IPS-20b (cell line): ENCODE results near the gene SMIM41.

Experiments used
- H3K27ac ChIP-seq: one replicate; pipeline ENCODE4 v1.5.1; 2013; ENCODE audit warnings: low read length
- H3K27me3 ChIP-seq: 2 replicates; pipeline ENCODE4 v1.6.1; 2013; ENCODE audit warnings: mild to moderate bottlenecking, low read length, inconsistent platforms; ENCODE audit not compliant: insufficient read depth
- H3K36me3 ChIP-seq: 2 replicates; pipeline ENCODE4 v1.6.1; 2013; ENCODE audit warnings: low read depth, mild to moderate bottlenecking, inconsistent platforms, low read length, moderate library complexity; ENCODE audit not compliant: insufficient read depth
- H3K4me1 ChIP-seq: 2 replicates; pipeline ENCODE4 v1.6.1; 2013; ENCODE audit warnings: mild to moderate bottlenecking, control low read depth, inconsistent platforms, low read length, moderate library complexity; ENCODE audit not compliant: insufficient read depth
- H3K4me3 ChIP-seq: 2 replicates; pipeline ENCODE4 v1.5.1; 2013; ENCODE audit warnings: mild to moderate bottlenecking, low read length, inconsistent platforms
- H3K9ac ChIP-seq: 2 replicates; pipeline ENCODE4 v1.6.1; 2013; ENCODE audit warnings: low read depth, mild to moderate bottlenecking, inconsistent platforms, low read length, moderate library complexity
- H3K9me3 ChIP-seq: 2 replicates; pipeline ENCODE4 v1.6.1; 2013; ENCODE audit warnings: mild to moderate bottlenecking, low read depth, low read length, inconsistent platforms; ENCODE audit not compliant: insufficient read depth

The SMIM41 gene

DNA sequence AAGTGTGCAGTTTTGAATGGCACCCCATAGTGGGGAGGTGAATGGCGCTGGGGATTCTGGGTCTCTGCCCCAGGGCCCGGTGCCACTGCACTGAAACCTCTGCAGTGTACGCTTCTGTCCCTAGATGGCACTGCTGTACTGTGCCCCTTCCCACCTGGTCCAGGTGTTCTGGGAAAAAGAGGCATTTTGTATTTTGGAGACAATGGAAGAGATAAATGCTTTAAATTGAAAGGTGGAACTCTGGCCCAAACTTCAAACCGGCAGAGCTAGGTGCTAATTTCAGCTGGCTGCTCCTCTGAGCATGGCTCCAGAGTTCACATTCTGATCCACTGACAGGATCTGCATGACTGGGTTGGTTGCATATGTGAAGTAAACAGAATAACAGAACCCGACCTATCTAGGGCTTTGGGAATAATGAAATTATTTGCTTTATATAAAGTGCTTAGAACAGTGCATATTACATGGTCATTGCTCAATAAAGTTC is 60.1 kb downstream of the SMIM41 start:
- H3K9me3 ChIP-seq = no peaks in the 10 kb centered on the region
- H3K27ac ChIP-seq = no peak overlapping the region
- no peaks in the 10 kb centered on the region for H3K4me1 ChIP-seq
- H3K9ac ChIP-seq = no peak overlapping the region
- no peak overlapping the region for H3K4me3 ChIP-seq
- H3K27me3 ChIP-seq = no peaks in the 10 kb centered on the region
- H3K36me3 ChIP-seq = no peaks in the 10 kb centered on the region

DNA sequence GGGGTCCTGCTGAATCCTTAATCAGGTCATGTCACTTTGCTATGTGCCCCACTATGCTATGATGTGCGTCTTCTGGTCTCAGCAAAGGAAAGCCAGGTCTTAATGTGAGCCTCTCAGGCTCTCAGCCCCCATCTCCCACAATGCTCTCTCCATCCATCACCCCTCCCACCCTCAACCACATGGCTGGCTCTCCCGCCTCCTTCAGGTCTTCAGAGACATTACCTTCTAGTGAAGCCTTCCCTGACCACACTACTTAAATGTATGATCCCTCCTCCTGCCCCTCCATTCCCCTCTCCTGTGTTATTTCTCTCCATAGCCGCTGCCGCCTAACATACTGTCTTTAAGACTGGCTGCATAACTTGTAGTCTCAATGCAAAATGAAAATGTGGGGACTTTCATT is 61.8 kb downstream of the SMIM41 start:
- Histone ChIP-seq H3K9me3 (no peaks in the 10 kb centered on the region), H3K27ac (no peak overlapping the region), H3K9ac (no peak overlapping the region), H3K4me3 (no peak overlapping the region), H3K36me3 (no peaks in the 10 kb centered on the region), H3K27me3 (no peaks in the 10 kb centered on the region), H3K4me1 (peaks cover 5% of the 10 kb centered on the region; the same call in 1 of the 2 replicates)

DNA sequence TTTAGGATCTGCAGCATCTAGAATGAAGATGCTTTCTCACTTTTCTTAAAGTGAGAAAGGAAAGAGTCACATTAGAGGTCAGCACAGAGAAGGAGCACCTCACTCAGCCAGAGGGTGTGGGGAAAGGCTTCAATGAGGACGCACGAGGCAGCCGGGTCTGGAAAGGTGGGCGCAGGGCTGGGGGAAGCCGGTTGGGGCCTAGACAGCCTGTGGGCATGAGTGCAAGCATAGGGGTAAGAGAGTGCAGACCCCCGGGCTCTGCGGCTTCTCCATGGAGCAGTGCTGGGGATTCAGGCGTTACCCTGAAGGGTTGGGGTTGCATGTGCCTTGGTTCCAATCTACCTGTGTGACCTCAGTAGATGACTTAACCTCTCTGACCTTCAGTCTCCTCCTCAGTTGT is 62.4 kb downstream of the SMIM41 start:
- H3K27me3 ChIP-seq = no peaks in the 10 kb centered on the region
- H3K4me3 ChIP-seq = no peak overlapping the region
- H3K4me1 ChIP-seq = peaks cover 5% of the 10 kb centered on the region; the same call in 1 of the 2 replicates
- H3K36me3 ChIP-seq = no peaks in the 10 kb centered on the region
- no peak overlapping the region for H3K9ac ChIP-seq
- no peak overlapping the region for H3K27ac ChIP-seq
- no peaks in the 10 kb centered on the region for H3K9me3 ChIP-seq

DNA sequence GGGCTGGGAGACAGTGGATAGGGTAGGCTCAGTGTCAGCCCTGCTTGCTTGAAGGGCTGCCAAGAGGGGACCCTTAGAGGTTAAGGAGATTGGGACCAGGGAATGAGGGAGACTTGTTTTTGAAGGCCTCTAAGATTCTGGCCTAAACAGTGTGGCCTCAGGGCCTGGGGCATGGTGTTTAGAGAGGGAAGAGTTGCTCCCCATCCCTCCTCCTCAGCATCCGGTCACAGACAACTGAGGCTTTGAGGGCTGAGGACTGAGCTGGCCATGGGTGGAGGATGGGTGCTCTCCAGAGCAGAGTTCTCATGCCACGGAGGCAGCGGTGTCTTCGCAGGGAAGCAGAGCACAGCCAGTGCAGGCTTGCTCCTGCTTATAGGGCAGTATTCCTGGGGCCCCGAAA is 62.9 kb downstream of the SMIM41 start:
- H3K9me3 ChIP-seq = no peaks in the 10 kb centered on the region
- no peak overlapping the region for H3K9ac ChIP-seq
- H3K4me1 ChIP-seq = peaks cover 5% of the 10 kb centered on the region; the same call in 1 of the 2 replicates
- no peaks in the 10 kb centered on the region for H3K36me3 ChIP-seq
- H3K27me3 ChIP-seq = no peaks in the 10 kb centered on the region
- no peak overlapping the region for H3K27ac ChIP-seq
- no peak overlapping the region for H3K4me3 ChIP-seq

DNA sequence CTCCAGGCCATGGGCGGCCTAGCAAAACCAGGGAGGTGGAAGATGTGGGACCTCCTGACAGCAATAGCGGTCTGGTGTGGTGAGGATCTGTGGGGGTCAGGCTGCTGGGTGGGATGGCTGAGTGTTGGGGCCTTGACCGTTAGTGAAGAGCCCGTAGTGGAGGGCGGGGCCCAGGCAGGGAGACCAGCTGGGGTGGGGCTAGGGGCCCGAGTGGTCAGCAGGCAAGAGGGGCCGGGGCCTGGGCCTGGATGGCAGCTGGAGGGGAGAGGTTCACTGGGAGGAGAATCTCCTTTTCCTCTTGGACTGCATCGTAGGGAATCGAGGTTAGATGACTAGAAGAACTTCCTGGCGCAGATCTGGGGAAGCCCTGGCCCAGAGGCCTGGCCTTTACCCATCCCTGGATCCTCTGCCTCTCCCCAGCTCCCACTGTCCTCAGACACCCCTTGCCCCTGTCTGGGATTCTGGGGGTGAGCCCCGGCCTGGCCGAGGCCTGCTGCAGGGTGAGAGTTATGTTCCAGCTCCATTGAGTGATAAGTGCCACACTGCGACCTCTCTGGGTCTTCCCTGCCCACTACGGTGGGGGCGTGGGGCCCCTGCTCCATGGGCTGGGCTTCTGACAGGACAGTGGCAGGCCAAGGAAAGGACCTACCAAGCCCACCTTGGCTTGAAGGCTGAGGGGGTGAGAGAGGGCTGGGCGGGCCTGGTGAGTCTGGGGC is 65.2 kb downstream of the SMIM41 start:
- H3K4me1 ChIP-seq = peaks cover 15% of the 10 kb centered on the region; the same call in 1 of the 2 replicates
- peak overlapping the region; percentile 49 for H3K27ac ChIP-seq

DNA sequence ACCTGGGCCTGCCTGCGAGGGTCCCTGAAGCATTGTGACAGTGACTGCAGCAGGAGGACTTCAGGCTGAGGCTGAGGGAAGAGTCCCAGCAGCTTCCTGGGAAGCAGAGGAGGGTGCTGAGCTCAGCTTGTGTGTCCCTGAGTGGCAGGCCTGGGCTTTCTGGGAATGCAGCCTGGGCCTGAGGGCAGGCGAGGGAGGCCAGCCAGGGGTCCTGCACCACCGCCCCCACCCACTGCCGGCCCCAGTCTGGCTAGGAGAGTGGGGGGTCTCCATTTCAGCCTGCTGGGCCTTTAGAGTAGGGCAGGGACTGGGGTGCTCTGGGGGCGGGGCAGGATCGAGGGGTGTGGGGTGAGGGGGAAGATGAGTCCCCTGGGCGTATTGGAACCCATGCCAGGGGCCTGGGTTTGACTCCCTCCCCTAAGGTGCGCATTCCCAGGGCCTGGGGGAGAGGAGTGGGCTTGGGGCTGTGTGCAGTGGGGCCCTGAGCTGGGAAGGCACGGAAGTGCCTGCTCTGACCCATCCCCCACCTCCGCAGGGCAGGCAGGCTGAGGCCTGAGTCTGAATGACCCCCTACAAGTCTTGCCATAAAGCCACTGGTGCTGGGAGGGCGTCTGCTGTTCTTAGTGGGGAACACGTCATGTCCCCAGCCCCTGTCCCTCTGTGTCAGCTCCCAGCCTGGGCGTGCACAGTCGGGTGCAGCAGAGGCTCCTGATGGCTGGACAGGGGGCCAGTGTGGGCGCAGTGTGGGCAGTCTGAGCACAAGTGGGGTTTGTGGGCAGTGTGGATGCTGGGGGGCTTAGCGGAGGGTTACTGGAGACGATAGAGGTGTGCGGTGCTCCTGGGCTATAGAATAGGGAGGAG is 66.0 kb downstream of the SMIM41 start:
- Histone ChIP-seq H3K9ac (peak overlapping the region; percentile 32; the same call in 1 of the 2 replicates), H3K4me1 (peaks cover 19% of the 10 kb centered on the region; the same call in 1 of the 2 replicates), H3K4me3 (no peak overlapping the region), H3K9me3 (no peaks in the 10 kb centered on the region), H3K27ac (peak overlapping the region; percentile 49), H3K27me3 (no peaks in the 10 kb centered on the region), H3K36me3 (no peaks in the 10 kb centered on the region)

More for the DNA sequence above, 65.2 kb downstream of the SMIM41 start:
- H3K4me3 ChIP-seq = no peak overlapping the region
- no peaks in the 10 kb centered on the region for H3K9me3 ChIP-seq
- H3K27me3 ChIP-seq = no peaks in the 10 kb centered on the region
- no peaks in the 10 kb centered on the region for H3K36me3 ChIP-seq
- no peak overlapping the region for H3K9ac ChIP-seq

DNA sequence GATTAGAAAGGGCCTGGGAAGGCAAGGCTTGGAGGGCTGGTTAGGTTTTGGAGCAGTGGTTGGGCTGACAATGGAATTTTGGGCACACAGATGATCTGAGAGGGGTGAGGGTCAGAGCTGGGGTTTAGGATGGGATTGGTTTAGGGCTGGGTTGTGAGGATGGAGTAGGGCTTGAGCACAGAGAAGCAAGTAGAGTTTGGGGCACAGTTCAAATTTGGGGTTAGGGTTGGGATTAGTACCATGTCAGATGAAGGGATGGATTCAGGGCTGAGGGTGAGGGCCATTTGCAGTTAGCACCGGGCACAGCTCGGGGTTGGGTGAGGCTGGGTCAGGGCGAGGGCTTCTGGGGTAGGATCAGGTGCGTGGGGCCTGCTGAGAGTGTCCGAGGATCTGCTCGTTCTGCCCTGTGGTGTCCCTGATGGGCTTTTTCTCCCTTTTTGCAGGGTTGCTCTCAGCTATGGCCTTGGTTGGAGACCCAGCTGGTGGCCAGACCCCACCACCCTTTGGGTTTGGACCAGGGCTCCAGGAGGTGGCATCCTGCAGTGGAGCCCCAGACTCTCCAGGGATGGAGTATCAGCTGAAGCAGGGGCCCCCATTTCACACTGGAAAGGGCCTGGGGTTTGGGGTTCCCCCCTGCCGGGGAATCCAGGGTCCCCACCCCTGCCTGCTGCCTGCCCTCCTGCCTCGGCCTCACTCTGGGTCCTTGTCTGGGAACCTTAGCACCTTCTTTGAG is 66.8 kb downstream of the SMIM41 start:
- Histone ChIP-seq H3K4me3 (no peak overlapping the region), H3K27ac (peak overlapping the region; percentile 49), H3K27me3 (no peaks in the 10 kb centered on the region), H3K36me3 (no peaks in the 10 kb centered on the region), H3K4me1 (peaks cover 19% of the 10 kb centered on the region; the same call in 1 of the 2 replicates), H3K9ac (no peak overlapping the region), H3K9me3 (no peaks in the 10 kb centered on the region)

DNA sequence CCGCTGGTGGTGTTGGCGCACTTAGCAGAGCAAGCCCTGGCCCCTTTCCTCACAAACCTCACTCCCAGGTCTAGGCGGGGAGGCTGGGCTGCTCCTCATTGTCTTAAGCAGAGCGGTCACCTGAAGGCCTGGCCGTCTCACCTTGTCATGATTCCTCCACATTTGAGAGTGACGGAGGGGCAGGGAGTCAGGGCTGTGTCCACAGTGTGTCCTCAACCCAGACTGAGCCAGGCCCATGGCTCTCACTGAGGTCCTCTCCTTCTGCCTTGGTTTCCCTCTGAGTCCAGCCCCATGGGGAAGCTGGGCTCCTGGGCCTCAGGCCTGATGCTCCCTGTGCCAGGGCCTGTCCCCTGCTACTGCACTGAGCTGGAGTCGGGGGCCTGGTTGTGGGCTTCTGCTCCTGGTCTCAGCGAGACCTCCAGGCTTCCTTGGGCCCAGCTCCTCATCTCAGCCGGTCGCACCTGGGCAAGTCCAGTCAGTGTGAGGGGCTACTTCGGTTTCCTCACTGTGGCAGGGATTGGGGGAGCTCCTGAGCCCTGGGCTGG is 67.4 kb downstream of the SMIM41 start:
- Histone ChIP-seq H3K4me3 (no peak overlapping the region), H3K36me3 (no peaks in the 10 kb centered on the region), H3K4me1 (peaks cover 19% of the 10 kb centered on the region; the same call in 1 of the 2 replicates), H3K9ac (no peak overlapping the region), H3K27me3 (no peaks in the 10 kb centered on the region), H3K27ac (no peak overlapping the region), H3K9me3 (no peaks in the 10 kb centered on the region)

DNA sequence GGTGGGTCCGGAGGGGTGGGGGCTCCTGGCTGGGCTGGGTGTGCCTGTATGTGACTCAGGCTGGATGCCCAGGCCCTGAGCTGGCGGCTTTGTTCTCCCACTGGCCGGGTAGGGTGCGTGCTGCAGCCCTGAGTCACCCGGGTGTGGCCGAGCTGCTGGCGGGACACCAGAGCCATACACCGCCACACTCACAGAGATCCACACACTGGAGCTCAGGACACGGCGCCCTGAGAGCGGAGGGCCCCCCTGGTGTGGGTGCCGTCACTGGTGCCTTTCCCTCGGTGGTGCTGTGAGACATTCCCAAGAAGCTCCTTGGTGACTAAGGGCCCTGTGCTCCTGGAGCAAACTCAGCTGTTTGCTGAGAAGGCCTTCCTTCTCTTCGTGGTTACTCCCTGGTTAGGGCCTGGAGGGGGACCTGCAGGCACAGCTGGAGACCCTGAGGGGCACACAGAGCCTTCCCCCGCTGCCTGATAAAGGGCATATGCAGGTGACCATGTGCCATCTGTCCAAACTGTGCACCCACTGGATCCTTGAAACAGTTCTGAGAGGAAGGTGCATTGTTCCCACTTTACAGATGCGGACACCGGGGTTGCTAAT is 68.0 kb downstream of the SMIM41 start:
- H3K9me3 ChIP-seq = no peaks in the 10 kb centered on the region
- H3K27ac ChIP-seq = no peak overlapping the region
- H3K4me3 ChIP-seq = no peak overlapping the region
- H3K9ac ChIP-seq = peak overlapping the region; percentile 75; the same call in 1 of the 2 replicates
- H3K36me3 ChIP-seq = no peaks in the 10 kb centered on the region
- peaks cover under 1% of the 10 kb centered on the region; the same call in 1 of the 2 replicates for H3K27me3 ChIP-seq
- H3K4me1 ChIP-seq = peaks cover 19% of the 10 kb centered on the region; the same call in 1 of the 2 replicates

DNA sequence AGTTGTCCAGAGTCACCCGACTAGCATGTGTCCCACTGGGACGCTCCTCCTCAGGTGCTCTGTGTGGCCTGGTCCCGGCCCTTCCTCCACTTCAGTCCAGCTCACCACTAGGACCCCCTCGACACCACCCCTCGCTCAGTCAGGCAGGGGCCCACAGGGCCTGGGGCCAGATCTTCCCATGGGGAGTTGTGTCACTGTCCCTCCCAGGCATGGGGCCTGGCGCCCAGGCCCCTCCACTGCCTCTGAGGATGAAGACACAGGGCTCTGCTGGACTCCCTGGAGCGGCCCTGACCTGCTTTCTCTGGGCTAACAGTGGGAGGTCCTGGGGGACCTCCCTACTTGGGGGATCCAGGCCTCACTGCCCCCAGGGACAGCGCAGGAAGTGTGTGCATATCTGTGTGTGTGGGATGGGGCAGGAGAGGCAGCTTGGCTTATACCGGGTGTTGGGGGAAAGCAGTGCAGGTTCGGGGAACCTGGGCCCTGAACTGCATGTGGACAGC is 68.5 kb downstream of the SMIM41 start:
- Histone ChIP-seq H3K36me3 (no peaks in the 10 kb centered on the region), H3K27ac (peak overlapping the region; percentile 78), H3K9ac (peak overlapping the region; percentile 75; the same call in 1 of the 2 replicates), H3K9me3 (no peaks in the 10 kb centered on the region), H3K4me3 (no peak overlapping the region), H3K27me3 (peaks cover 6% of the 10 kb centered on the region; the same call in 1 of the 2 replicates), H3K4me1 (peaks cover 19% of the 10 kb centered on the region; the same call in 1 of the 2 replicates)
